HG03521 (cell line): Measurements from ENCODE around the gene RECQL.
"Not testable (repeated sequence)": the region's sequence is repeated elsewhere in the genome, so short reads cannot be mapped to it uniquely, and the experiment has no call there.

Experiments
- ATAC-seq: cut with Tn5 transposase; IDR thresholded peaks from one replicate; pipeline ENCODE4 v1.9.1; 2021; ENCODE audit warnings: mild to moderate bottlenecking, moderate library complexity; ENCODE audit not compliant: unreplicated experiment

The RECQL gene

GRCh38 chr12:21433525-21433924 is 67.9 kb downstream of the RECQL start:
- no peak for ATAC-seq

- ATAC-seq, result no peak
These were observed 71.4 kb downstream of the RECQL start for GRCh38 chr12:21429994-21430393.

- no peak for ATAC-seq
These were observed 73.2 kb downstream of the RECQL start for GRCh38 chr12:21428241-21428640.

GRCh38 chr12:21419009-21419699 is 82.3 kb downstream of the RECQL start:
- not testable (repeated sequence) for ATAC-seq
